Measurements from ENCODE around the gene KCNIP1.
A peak's percentile ranks its signal among the peaks of the same experiment; 100 is the strongest.
"Not testable (repeated sequence)": the region's sequence is repeated elsewhere in the genome, so short reads cannot be mapped to it uniquely, and the experiment has no call there.

KCNIP1 gene

GRCh38 chr5:170752257-170753215 lies 248.7 kb downstream of the KCNIP1 start:
- TF ChIP-seq CTCF (IDR thresholded peaks at IDR 0.05; ENCODE audit: low read depth, low read length, missing control alignments): no peak
- H3K27ac ChIP-seq: no peak overlapping the region
- no peaks in the 10 kb centered on the region for H3K36me3 ChIP-seq (replicated peaks)
- H3K27me3 ChIP-seq (replicated peaks): no peaks in the 10 kb centered on the region
- in situ Hi-C loops (cut with HindIII; ENCODE audit: low pct_ligation_motif_present, low sequenced_read_pairs): no loop called here
- no peak for DNase-seq
- H3K4me3 ChIP-seq (ENCODE audit: low read depth, low read length): no peak overlapping the region

GRCh38 chr5:170753311-170753710 lies 249.5 kb downstream of the KCNIP1 start:
- no peak overlapping the region for H3K27ac ChIP-seq
- H3K36me3 ChIP-seq (replicated peaks): no peaks in the 10 kb centered on the region
- in situ Hi-C loops (cut with HindIII; ENCODE audit: low pct_ligation_motif_present, low sequenced_read_pairs): no loop called here
- no peak for TF ChIP-seq CTCF (IDR thresholded peaks at IDR 0.05; ENCODE audit: low read depth, low read length, missing control alignments)
- no peak for DNase-seq
- no peaks in the 10 kb centered on the region for H3K27me3 ChIP-seq (replicated peaks)
- no peak overlapping the region for H3K4me3 ChIP-seq (ENCODE audit: low read depth, low read length)

GRCh38 chr5:170754508-170754907 lies 250.7 kb downstream of the KCNIP1 start:
- H3K36me3 ChIP-seq (replicated peaks); H3K27me3 ChIP-seq (replicated peaks); in situ Hi-C loops (cut with HindIII; ENCODE audit: low pct_ligation_motif_present, low sequenced_read_pairs); H3K4me3 ChIP-seq (ENCODE audit: low read depth, low read length); DNase-seq; H3K27ac ChIP-seq: not testable (repeated sequence)

- in situ Hi-C loops (cut with HindIII; ENCODE audit: low pct_ligation_motif_present, low sequenced_read_pairs): no loop called here
- H3K36me3 ChIP-seq (replicated peaks): no peaks in the 10 kb centered on the region
- TF ChIP-seq CTCF (IDR thresholded peaks at IDR 0.05; ENCODE audit: low read depth, low read length, missing control alignments): no peak
- no peak overlapping the region for H3K4me3 ChIP-seq (ENCODE audit: low read depth, low read length)
- no peaks in the 10 kb centered on the region for H3K27me3 ChIP-seq (replicated peaks)
- no peak overlapping the region for H3K27ac ChIP-seq
- DNase-seq: no peak
Observed at GRCh38 chr5:170755679-170756456, 252.0 kb downstream of the KCNIP1 start.

- H3K27me3 ChIP-seq (replicated peaks): no peaks in the 10 kb centered on the region
- no peak for DNase-seq
- no peaks in the 10 kb centered on the region for H3K36me3 ChIP-seq (replicated peaks)
- H3K4me3 ChIP-seq (ENCODE audit: low read depth, low read length): no peak overlapping the region
- H3K27ac ChIP-seq: no peak overlapping the region
- TF ChIP-seq CTCF (IDR thresholded peaks at IDR 0.05; ENCODE audit: low read depth, low read length, missing control alignments): no peak
- in situ Hi-C loops (cut with HindIII; ENCODE audit: low pct_ligation_motif_present, low sequenced_read_pairs): no loop called here
Observed at GRCh38 chr5:170756691-170757090, 252.9 kb downstream of the KCNIP1 start.

GRCh38 chr5:170757182-170757601 lies 253.4 kb downstream of the KCNIP1 start:
- no peak overlapping the region for H3K4me3 ChIP-seq (ENCODE audit: low read depth, low read length)
- TF ChIP-seq CTCF (IDR thresholded peaks at IDR 0.05; ENCODE audit: low read depth, low read length, missing control alignments): no peak
- DNase-seq: peak; percentile 59
- in situ Hi-C loops (cut with HindIII; ENCODE audit: low pct_ligation_motif_present, low sequenced_read_pairs): no loop called here
- no peaks in the 10 kb centered on the region for H3K27me3 ChIP-seq (replicated peaks)
- no peak overlapping the region for H3K27ac ChIP-seq
- no peaks in the 10 kb centered on the region for H3K36me3 ChIP-seq (replicated peaks)

Measured in brain microvascular endothelial cell (primary cell).